ENCODE data around the gene TMEM63A. TPM values are rescaled to one million over a fixed set of nuclear protein-coding genes. Genes with fewer than 3 reads are reported as not detected.
A peak's percentile ranks its signal among the peaks of the same experiment; 100 is the strongest.

The TMEM63A gene
- total and polyA plus RNA-seq, 10 of the 15 experiments (the other 5 are each of a cell fraction or from before 2014, with no cell fraction given), result 1.3 to 33.5 (median 15.2) TPM

DNA sequence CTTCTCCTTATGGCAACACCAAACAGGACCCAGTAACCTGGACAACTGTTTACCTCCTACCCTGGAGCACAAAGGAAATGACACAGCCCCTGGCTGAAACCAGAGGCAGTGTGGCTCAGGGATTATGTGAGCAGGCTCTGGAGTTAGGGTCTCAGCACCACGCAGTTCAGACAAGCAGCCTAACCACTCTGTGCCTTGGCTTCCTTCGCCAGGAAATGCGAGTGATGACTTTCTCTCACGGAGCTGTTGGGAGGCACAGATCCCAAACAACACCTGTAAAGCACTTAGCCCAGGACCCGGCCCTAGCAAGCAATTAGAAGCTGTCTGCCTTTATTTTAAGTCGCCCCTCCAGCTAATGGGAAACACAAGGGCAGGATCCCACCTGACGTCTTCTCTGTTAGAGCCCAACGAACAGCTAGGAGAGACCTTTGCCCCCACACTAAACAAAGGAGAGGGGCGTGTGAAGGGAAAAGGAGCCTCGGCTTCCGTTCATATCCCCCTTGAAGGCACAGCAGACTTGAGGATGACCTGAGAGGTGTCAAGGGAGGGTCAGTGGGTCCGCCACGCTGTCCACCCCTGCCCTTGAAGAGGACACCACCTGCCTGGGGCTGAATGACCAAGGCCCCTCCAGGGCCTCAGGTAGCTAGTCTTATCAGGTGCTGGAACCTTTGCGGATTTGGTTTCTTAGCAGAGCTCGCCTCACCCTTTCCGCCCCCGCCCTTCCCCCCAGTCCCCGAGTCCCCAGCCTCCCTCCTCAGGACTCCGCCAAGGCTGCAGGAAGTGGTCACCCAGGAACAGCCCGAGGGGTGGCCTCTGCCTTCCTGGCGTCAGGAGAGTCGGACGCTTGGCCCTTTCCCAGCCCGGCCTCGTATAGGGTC lies 860 bp downstream of the TMEM63A start (continued):
- TF ChIP-seq TAF1 (IDR thresholded peaks at IDR 0.05; ENCODE audit: borderline replicate concordance, low read depth, low read length) (0 out of 2 replicates have a peak, but pooled peaks have one; percentile 6), CBFB (IDR thresholded peaks at IDR 0.05; ENCODE audit: low read depth) (no peak), CREB1 (IDR thresholded peaks at IDR 0.05; ENCODE audit: low read depth) (no peak), FOS (IDR thresholded peaks at IDR 0.05; ENCODE audit: borderline replicate concordance, extremely low read depth, insufficient read length) (no peak), POLR2A (IDR thresholded peaks at IDR 0.05; ENCODE audit: low read depth, low read length) (no peak), EED (IDR thresholded peaks at IDR 0.05; ENCODE audit: low read depth) (0 out of 2 replicates have a peak, but pooled peaks have one; percentile 20), NFYB (IDR thresholded peaks at IDR 0.05; ENCODE audit: insufficient read depth, low read depth, low read length) (no peak), EZH2 (IDR thresholded peaks at IDR 0.05; ENCODE audit: borderline replicate concordance, control insufficient read depth, low read depth, low read length) (no peak), TCF7 (IDR thresholded peaks at IDR 0.05; ENCODE audit: borderline replicate concordance) (no peak), RUNX3 (IDR thresholded peaks at IDR 0.05; ENCODE audit: low read length) (peak; percentile 49; the same call in 1 of the 2 replicates), NFXL1 (IDR thresholded peaks at IDR 0.05; ENCODE audit: borderline replicate concordance) (no peak), NR2C2 (IDR thresholded peaks at IDR 0.05; ENCODE audit: borderline replicate concordance, control insufficient read depth, insufficient read length, low read depth) (no peak), KAT2A (conservative IDR thresholded peaks at IDR 0.05; ENCODE audit: control insufficient read depth, low read depth, low read length) (no peak), MEF2B (IDR thresholded peaks at IDR 0.05; ENCODE audit: partially characterized antibody, poor library complexity, severe bottlenecking) (no peak), CBX3 (IDR thresholded peaks at IDR 0.05; ENCODE audit: borderline replicate concordance, low read depth) (no peak), FOXK2 (IDR thresholded peaks at IDR 0.05) (no peak), NBN (IDR thresholded peaks at IDR 0.05) (no peak)
- TF ChIP-seq, protein P1, sequence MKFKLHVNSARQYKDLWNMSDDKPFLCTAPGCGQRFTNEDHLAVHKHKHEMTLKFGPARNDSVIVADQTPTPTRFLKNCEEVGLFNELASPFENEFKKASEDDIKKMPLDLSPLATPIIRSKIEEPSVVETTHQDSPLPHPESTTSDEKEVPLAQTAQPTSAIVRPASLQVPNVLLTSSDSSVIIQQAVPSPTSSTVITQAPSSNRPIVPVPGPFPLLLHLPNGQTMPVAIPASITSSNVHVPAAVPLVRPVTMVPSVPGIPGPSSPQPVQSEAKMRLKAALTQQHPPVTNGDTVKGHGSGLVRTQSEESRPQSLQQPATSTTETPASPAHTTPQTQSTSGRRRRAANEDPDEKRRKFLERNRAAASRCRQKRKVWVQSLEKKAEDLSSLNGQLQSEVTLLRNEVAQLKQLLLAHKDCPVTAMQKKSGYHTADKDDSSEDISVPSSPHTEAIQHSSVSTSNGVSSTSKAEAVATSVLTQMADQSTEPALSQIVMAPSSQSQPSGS (IDR thresholded peaks at IDR 0.05; ENCODE audit: low read length), result no peak
